HT1080 (cell line): ENCODE results near the gene DIS3L2. TPM values are rescaled to one million over a fixed set of nuclear protein-coding genes. Genes with fewer than 3 reads are reported as not detected.
"Not testable (repeated sequence)": the region's sequence is repeated elsewhere in the genome, so short reads cannot be mapped to it uniquely, and the experiment has no call there.

ENCODE experiments used
- DNase-seq: peaks from one replicate; pipeline ENCODE4 v3.0.0-alpha.2; 2015; ENCODE audit warnings: low read depth
- total RNA-seq: library from RNA; depleted of rRNA; stranded (reverse); fragments of >200 nt; shearing (Covaris generic); gene quantifications from 2 replicates; pipeline ENCODE4 v1.2.3, GENCODE V29; 2014

DIS3L2 gene
- total RNA-seq, 1 experiment from 2014 or later, result 25.7 TPM

GRCh38 chr2:232330068-232330999 is 368.8 kb downstream of the DIS3L2 start:
- no peak for DNase-seq

GRCh38 chr2:232331061-232331460 is 369.5 kb downstream of the DIS3L2 start:
- DNase-seq, result not testable (repeated sequence)

DNA sequence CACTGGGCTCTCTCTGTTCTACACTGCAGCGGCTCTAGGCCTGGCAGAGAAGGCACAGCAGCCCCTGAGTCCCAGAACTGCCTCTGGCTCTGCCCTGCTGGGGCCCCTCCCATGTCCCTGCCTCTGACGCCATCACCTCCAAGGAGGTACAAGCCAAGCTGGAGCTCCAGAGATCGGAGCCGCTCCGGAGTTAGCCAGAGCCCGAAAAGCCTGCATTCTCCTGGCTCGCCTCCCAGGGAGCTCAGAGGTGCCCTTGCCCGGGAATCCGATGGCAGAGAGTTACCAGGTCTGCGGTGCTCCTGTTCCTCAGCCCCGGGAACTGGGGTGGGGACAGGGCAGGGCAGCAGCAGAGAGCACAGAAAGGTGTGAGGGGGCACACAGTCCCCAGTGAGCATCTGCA is 370.1 kb downstream of the DIS3L2 start:
- not testable (repeated sequence) for DNase-seq

- not testable (repeated sequence) for DNase-seq
Observed at GRCh38 chr2:232332244-232332939, 370.9 kb downstream of the DIS3L2 start.

DNA sequence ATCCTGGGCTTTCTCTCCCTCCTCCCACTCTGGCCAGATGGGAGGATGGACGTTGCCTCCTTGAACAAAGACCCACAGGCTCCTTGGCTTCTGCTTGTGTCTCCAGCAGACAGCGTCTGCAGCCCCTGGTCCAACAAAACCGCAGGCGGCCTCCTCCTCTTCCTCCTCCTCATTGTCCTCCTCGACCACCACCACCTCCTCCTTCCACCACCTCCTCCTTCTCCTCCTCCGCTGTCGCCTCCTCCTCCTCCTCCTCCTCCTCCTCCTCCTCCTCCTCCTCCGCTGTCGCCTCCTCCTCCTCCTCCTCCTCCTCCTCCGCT is 371.4 kb downstream of the DIS3L2 start:
- no peak for DNase-seq

DNA sequence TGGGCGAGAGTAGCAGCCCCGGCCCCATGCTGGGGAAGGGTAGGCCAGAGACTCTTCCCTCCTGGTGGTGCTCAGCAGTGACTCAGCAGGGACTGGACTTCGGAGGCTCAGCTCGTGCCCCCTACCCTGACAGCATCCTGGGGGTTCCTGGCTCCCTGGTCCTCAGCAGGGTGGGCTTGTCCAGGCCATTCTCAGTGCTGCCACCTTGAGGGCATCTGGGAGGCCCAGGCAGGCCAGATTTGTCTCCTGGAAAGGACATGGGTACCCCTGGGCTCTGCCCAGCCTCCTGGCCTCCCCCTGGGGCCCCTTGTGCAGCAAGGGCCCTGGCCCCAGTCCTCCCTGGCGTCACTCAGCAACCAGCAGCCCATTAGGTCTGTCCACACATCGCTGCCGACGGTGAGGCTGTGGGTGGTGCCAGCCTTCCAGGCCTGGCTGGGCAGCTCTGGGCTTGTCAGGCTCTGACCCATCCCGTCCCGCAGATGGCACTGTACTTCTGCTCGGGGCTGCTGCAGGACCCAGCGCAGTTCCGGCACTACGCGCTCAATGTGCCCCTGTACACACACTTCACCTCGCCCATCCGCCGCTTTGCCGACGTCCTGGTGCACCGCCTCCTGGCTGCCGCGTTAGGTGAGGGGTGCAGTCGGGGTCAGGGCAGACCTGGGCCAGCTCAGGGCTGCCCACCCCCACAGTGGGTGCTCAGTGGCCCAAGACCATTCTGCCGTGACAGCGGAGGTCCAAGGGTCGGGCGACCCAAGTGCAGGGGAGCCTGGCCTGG is 372.0 kb downstream of the DIS3L2 start:
- DNase-seq, result no peak

DNA sequence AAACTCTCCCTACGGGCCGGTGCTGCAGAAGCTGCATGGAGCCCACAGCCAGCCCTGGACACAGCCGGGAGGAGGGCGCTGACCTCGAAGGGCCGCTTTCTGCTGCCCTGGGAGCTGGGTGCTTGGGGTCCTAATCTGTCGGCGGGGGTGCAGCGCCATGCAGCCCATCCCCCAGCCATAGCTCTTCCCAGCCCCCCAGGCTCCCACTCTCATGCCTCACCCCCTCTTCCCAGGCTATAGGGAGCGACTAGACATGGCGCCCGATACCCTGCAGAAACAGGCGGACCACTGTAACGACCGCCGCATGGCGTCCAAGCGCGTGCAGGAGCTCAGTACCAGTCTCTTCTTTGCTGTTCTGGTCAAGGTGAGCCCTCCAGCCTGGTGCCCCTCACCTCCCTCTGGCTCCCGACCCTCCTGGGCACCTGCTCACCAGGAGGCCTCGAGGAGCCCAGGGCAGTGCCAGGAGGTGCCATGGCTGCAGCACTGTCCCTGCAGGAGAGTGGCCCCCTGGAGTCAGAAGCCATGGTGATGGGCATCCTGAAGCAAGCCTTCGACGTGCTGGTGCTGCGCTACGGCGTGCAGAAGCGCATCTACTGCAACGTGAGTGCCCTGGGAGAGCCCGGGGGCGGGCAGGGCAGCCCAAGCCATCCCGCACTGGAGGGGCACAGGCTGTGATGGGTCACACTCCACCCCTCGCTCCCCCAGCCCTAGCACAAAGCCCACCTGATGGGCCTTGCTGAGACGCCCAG is 372.8 kb downstream of the DIS3L2 start:
- not testable (repeated sequence) for DNase-seq

- not testable (repeated sequence) for DNase-seq
Observed at GRCh38 chr2:232334885-232335205, 373.3 kb downstream of the DIS3L2 start.

- not testable (repeated sequence) for DNase-seq
Observed at GRCh38 chr2:232335206-232335858, 373.8 kb downstream of the DIS3L2 start.

DNA sequence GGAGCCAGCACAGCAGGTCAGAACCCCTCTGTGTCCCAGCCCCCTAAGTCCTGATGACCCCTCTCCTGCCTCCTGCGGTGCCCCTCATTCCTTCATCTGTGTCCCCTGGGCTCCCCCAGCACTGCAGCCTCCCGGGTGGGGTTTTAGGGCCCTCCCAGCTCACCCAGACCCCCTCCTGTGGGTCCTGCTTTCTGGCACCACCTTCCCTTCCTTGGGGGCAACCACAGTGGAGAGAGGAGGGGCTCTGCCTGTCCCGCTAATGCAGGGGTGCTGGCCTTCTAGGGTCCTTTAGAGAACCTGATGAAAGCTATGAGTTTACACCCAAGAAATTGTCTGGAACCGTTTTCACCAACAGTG is 374.3 kb downstream of the DIS3L2 start:
- DNase-seq, result no peak

- DNase-seq, result no peak
Observed at GRCh38 chr2:232336241-232336736, 374.8 kb downstream of the DIS3L2 start.

DNA sequence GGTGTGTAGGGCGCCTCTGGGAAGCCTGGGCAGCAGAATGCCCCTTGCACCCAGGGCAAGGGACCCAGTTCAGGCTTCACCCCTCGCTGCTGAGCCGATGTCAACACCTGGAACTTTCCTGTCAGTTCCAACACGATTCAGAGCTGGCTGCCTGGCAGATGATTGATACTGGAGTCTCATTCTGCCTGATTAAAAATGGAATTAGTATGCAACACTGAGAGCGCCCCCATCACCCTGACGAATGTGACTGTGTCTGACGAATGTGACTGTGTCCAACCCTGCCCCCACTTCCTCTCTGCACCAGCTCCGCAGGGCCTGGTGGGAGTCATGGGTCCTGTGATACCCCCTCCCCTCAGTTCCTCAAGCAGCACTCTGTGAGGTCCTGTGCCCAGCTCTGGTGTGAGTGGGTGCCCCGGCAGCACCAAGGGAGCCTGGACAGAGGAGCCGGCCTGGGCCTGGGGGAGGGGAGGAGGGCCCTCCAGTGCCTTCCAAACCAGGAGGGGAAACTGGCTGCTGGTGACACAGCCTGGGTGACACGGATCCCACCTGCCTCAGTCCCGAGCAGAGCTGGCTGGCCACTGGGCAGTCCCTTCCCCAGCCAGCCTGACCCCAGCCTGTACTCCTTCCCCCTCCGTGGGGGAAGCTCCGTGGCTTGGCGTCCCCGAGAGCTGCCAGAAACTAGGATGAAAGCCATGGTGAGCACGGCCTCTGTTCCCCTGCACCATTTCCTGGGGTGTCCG is 375.6 kb downstream of the DIS3L2 start:
- DNase-seq, result no peak

- not testable (repeated sequence) for DNase-seq
Observed at GRCh38 chr2:232338094-232338758, 376.7 kb downstream of the DIS3L2 start.

DNA sequence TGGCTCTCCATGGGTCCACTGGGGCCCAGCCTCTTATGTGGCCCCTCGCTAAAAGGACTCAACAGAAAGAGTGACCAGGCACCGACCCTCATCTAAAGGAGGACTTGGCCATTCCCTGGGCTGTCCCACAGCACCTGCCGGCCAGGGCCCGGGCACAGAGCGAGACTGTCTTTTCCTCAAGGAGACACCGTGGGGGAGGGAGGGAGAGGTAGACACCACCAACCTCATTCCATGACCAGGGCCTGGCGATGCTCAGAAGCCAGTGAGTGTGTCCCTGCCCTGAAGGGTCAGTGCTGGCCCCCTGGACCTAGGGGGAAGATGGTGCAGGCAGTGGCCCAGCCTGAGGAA is 377.2 kb downstream of the DIS3L2 start:
- DNase-seq, result no peak

- DNase-seq, result no peak
Observed at GRCh38 chr2:232339121-232340081, 377.9 kb downstream of the DIS3L2 start.

DNA sequence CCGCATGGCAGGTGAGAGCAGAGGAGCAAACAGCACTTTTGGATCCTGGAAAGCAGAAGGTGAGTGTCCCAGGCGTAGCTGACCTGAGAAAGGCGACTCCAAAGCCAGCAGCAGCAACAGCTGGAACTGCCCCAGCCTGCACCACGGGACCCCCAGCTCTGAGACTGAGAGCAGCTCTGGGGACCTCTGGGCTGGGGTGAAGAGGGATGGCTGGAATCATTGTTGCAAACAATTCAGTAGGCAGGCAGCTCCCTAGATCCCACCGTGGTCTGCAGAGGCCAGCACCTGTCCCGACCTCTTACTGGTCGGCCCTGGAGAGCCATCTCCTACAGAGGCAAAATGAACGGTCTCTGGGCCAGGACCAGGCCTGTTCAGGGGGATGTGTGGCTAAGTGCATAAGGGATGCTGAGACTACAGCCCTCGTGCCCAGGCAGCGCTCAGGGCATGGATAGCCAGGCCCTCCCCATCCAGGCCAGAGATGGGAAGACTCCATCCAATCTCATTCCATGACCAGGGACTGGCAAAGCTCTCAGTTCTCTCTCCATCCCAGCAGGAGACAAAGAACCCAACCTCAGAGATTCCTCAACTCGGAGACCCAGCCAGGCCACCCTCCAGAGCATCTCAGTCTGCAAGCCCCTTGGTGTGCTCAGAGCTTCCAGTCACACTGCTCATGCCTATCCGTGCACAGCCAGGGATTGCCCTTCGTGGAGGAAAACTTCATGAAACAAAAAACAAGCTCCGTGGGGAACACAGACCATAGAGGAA is 378.8 kb downstream of the DIS3L2 start:
- DNase-seq, result no peak

DNA sequence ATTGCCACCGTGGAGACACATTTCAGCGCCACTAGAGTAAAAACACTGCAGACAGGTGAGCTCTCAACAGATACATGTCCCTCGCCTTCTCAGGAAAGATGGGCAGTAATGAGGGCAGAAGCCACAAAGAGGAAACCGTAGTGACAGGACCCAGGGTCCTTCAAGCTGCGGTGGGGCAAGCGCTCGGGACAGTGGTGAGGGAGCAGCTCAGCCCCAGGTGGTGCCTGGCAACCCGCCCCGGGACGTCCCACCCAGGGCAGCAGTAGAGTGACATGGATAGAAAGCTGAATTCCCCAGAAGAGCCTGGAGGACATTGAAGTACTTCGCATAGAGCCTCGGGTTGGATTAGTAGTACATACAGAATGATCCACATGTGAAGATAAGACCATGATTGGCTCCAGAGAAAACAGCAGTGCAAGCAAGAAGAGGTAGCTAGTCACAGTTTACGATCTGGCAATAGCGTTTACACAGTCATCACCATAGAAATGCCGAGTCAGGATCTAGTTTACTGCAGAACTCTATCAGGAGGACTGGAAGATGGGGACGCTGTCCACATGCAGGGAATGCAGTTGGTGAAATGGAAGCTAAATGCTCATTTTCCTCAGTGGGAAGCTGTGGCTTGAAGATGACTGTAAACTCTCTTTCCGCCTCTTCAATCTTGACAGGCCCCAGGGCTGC is 379.7 kb downstream of the DIS3L2 start:
- no peak for DNase-seq
